SK-N-SH (cell line): ENCODE data around the gene LDLR. TPM values are rescaled to one million over a fixed set of nuclear protein-coding genes. Genes with fewer than 3 reads are reported as not detected.
A peak's percentile ranks its signal among the peaks of the same experiment; 100 is the strongest.
"Not testable (repeated sequence)": the region's sequence is repeated elsewhere in the genome, so short reads cannot be mapped to it uniquely, and the experiment has no call there.

Experiments
- CTCF ChIA-PET: fragments of 300-600, 350-600 bp; formaldehyde crosslinking; extraction: SDS; loops from one replicate; lab custom pipeline; 2021; lab: Yijun Ruan, JAX
- POLR2A ChIA-PET: fragments of 350-600 bp; sonication (Branson Sonifier 250); formaldehyde crosslinking; extraction: SDS; loops from one replicate; lab custom pipeline; 2020; ENCODE audit warnings: antibody characterized with exemption, inconsistent platforms; lab: Yijun Ruan, JAX
- DNase-seq: peaks from one replicate; pipeline ENCODE4 v3.0.0; 2012
- H2AFZ ChIP-seq: fragments of 200-600 bp; sonication (generic); 2 replicates; pipeline ENCODE4 v1.8.1; 2016; ENCODE audit warnings: antibody characterized with exemption, mild to moderate bottlenecking, low read depth
- H3F3A ChIP-seq: fragments of 200-600 bp; sonication (generic); replicated peaks from 2 replicates; pipeline ENCODE3; 2016; ENCODE audit warnings: antibody characterized with exemption, mild to moderate bottlenecking; ENCODE audit not compliant: insufficient read depth
- H3K27ac ChIP-seq, 2 experiments: fragments of 200-500 bp in 1 of 2; fragments of 200-600 bp in 1 of 2; sonication (Bioruptor generic) in 1 of 2; sonication (generic), shearing (Covaris generic) in 1 of 2; 2 replicates each; pipeline versions ENCODE4 v1.5.1 to v1.6.1; 2014 to 2016; ENCODE audit warnings: low read depth in 2 of 2, inconsistent platforms in 1 of 2, low read length in 1 of 2, mild to moderate bottlenecking in 1 of 2, mixed read lengths in 1 of 2
- H3K27me3 ChIP-seq: fragments of 200-600 bp; sonication (generic), shearing (Covaris generic); 2 replicates; pipeline ENCODE4 v1.6.1; 2016; ENCODE audit warnings: mixed run types; ENCODE audit not compliant: insufficient read depth
- H3K36me3 ChIP-seq, 2 experiments: fragments of 200-500 bp in 1 of 2; fragments of 200-600 bp in 1 of 2; sonication (Bioruptor generic) in 1 of 2; sonication (generic) in 1 of 2; replicated peaks in 1 of 2; 2 replicates each; pipeline versions ENCODE3 to v1.5.1; 2014 to 2016; ENCODE audit warnings: low read length in 1 of 2, mild to moderate bottlenecking in 1 of 2; ENCODE audit not compliant: insufficient read depth in 2 of 2, control insufficient read depth in 1 of 2
- H3K4me1 ChIP-seq, 2 experiments: fragments of 200-500 bp in 1 of 2; fragments of 200-600 bp in 1 of 2; sonication (Bioruptor generic) in 1 of 2; sonication (generic), shearing (Covaris generic) in 1 of 2; 2 replicates each; pipeline versions ENCODE4 v1.5.1 to v1.6.1; 2014 to 2016; ENCODE audit warnings: low read depth in 1 of 2, low read length in 1 of 2, mixed run types in 1 of 2; ENCODE audit not compliant: insufficient read depth in 2 of 2, control insufficient read depth in 1 of 2
- H3K4me2 ChIP-seq: fragments of 200-600 bp; sonication (generic), shearing (Covaris generic); 2 replicates; pipeline ENCODE4 v1.6.1; 2017; ENCODE audit warnings: mixed run types
- H3K4me3 ChIP-seq, 2 experiments: fragments of 200-500 bp in 1 of 2; fragments of 200-600 bp in 1 of 2; sonication (Bioruptor generic) in 1 of 2; sonication (generic), shearing (Covaris generic) in 1 of 2; 2 replicates each; pipeline versions ENCODE4 v1.5.1 to v1.8.1; 2014 to 2016; ENCODE audit warnings: low read depth in 2 of 2, inconsistent platforms in 1 of 2, low read length in 1 of 2, mild to moderate bottlenecking in 1 of 2, mixed read lengths in 1 of 2, moderate library complexity in 1 of 2
- H3K79me2 ChIP-seq: fragments of 200-600 bp; sonication (generic); 2 replicates; pipeline ENCODE4 v1.8.1; 2017; ENCODE audit warnings: mild to moderate bottlenecking; ENCODE audit not compliant: insufficient read depth
- H3K9ac ChIP-seq: fragments of 200-600 bp; sonication (generic); 2 replicates; pipeline ENCODE4 v1.6.1; 2017; ENCODE audit warnings: mixed run types
- H3K9me2 ChIP-seq: fragments of 200-600 bp; sonication (generic); 2 replicates; pipeline ENCODE4 v1.6.1; 2017; ENCODE audit warnings: mixed run types
- H3K9me3 ChIP-seq: fragments of 200-600 bp; sonication (generic); 2 replicates; pipeline ENCODE4 v1.6.1; 2017; ENCODE audit warnings: mixed run types, mild to moderate bottlenecking, moderate library complexity
- H4K20me1 ChIP-seq: fragments of 200-600 bp; sonication (generic); 2 replicates; pipeline ENCODE4 v1.6.1; 2017; ENCODE audit warnings: mild to moderate bottlenecking, mixed run types; ENCODE audit not compliant: insufficient read depth
- CTCF ChIP-seq: fragments of 200-600 bp; sonication (generic); IDR thresholded peaks from 2 replicates; pipeline ENCODE4 v1.6.1; 2017; ENCODE audit warnings: antibody characterized with exemption, mild to moderate bottlenecking, moderate library complexity
- ELF1 ChIP-seq: IDR thresholded peaks from 2 replicates; pipeline ENCODE4 v1.4.0; 2012
- FOSL2 ChIP-seq: IDR thresholded peaks from 2 replicates; pipeline ENCODE4 v1.4.0; 2012; ENCODE audit warnings: low read depth, mild to moderate bottlenecking, moderate library complexity, borderline replicate concordance
- FOXM1 ChIP-seq: IDR thresholded peaks from 2 replicates; pipeline ENCODE4 v1.4.0; 2012; ENCODE audit warnings: low read depth, mild to moderate bottlenecking
- GABPA ChIP-seq: IDR thresholded peaks from 2 replicates; pipeline ENCODE4 v1.4.0; 2012; ENCODE audit warnings: low read depth, mild to moderate bottlenecking
- JUND ChIP-seq: IDR thresholded peaks from 2 replicates; pipeline ENCODE4 v1.4.0; 2012
- PBX3 ChIP-seq: IDR thresholded peaks from 2 replicates; pipeline ENCODE4; 2012
- POLR2AphosphoS5 ChIP-seq: IDR thresholded peaks from 2 replicates; pipeline ENCODE4 v1.6.1; 2012; ENCODE audit warnings: low read depth, low read length
- RAD21 ChIP-seq: IDR thresholded peaks from 2 replicates; pipeline ENCODE4 v1.6.1; 2012; ENCODE audit warnings: mild to moderate bottlenecking, low read length
- SMC3 ChIP-seq: IDR thresholded peaks from 2 replicates; pipeline ENCODE4 v1.6.1; 2012; ENCODE audit warnings: low read depth, low read length, improper control_type of control experiment
- TAF1 ChIP-seq: IDR thresholded peaks from 2 replicates; pipeline ENCODE4 v1.6.1; 2012; ENCODE audit warnings: low read depth, mild to moderate bottlenecking, low read length, moderate library complexity, borderline replicate concordance
- TEAD4 ChIP-seq: IDR thresholded peaks from 2 replicates; pipeline ENCODE4 v1.4.0; 2012; ENCODE audit warnings: mild to moderate bottlenecking, borderline replicate concordance; ENCODE audit not compliant: insufficient read depth
- USF1 ChIP-seq: IDR thresholded peaks from 2 replicates; pipeline ENCODE4 v1.4.0; 2012; ENCODE audit warnings: low read depth, borderline replicate concordance
- USF2 ChIP-seq: fragments of 150-350 bp; IDR thresholded peaks from 2 replicates; pipeline ENCODE4 v1.6.1; 2017; ENCODE audit warnings: antibody characterized with exemption, low read length, low read depth, borderline replicate concordance
- WGBS: methylation state at CpG from one replicate; pipeline ENCODE4 v1.1.6; 2017; ENCODE audit warnings: low lambda C conversion rate; 5-methylcytosine and 5-hydroxymethylcytosine counted together
- polyA plus RNA-seq, 3 experiments: library from polyadenylated mRNA; depleted of rRNA; stranded (reverse); fragments of >200 nt; gene quantifications; 2 replicates each; pipeline ENCODE4 v1.2.3, GENCODE V29; 2012

LDLR gene
- polyA plus RNA-seq, 1 of the 3 experiments (the other 2 are of a cell fraction): 25.1 TPM

GRCh38 chr19:11123114-11123513 lies 33.9 kb downstream of the LDLR start:
- Histone ChIP-seq H3K79me2 (no peaks in the 10 kb centered on the region), H3K9ac (no peak overlapping the region), H3K36me3 (peaks cover 14 to 39% of the 10 kb centered on the region in 2 experiments), H3K9me3 (no peaks in the 10 kb centered on the region), H3K27me3 (no peaks in the 10 kb centered on the region), H3K9me2 (no peaks in the 10 kb centered on the region), H3K4me3 (no peak overlapping the region), H4K20me1 (no peaks in the 10 kb centered on the region), H3F3A (peaks cover 8% of the 10 kb centered on the region), H3K27ac (no peak overlapping the region), H2AFZ (no peak overlapping the region), H3K4me2 (no peak overlapping the region), H3K4me1 (no peaks in the 10 kb centered on the region)
- CTCF ChIA-PET: interaction anchor here (1.1 to 1.3 kb wide), 2 partner anchors 15 to 87 kb away, joined by 3 to 4 read pairs; no protein-coding TSS in a partner anchor
- TF ChIP-seq GABPA (no peak), TEAD4 (no peak), POLR2AphosphoS5 (no peak), TAF1 (no peak)
- WGBS: 83% methylated on average over 12 of the region's 13 CpGs
- no peak for DNase-seq
- POLR2A ChIA-PET: interaction anchor here (0.6 kb wide), 1 partner anchor 76 kb away, joined by 3 read pairs; no protein-coding TSS in a partner anchor

GRCh38 chr19:11124157-11124556 lies 34.9 kb downstream of the LDLR start:
- H3K27me3 ChIP-seq, DNase-seq, H3K27ac ChIP-seq, H3K4me2 ChIP-seq, H2AFZ ChIP-seq, H3K4me3 ChIP-seq, H4K20me1 ChIP-seq, POLR2A ChIA-PET, H3K79me2 ChIP-seq, H3K9ac ChIP-seq, H3K4me1 ChIP-seq, H3F3A ChIP-seq, H3K9me2 ChIP-seq, H3K9me3 ChIP-seq: not testable (repeated sequence)
- peaks cover 11 to 36% of the 10 kb centered on the region in 2 experiments for H3K36me3 ChIP-seq
- WGBS: 97% methylated on average over 4 of the region's 4 CpGs
- CTCF ChIA-PET: interaction anchor here (1.3 to 2.4 kb wide), 2 partner anchors 81 to 89 kb away, joined by 4 to 21 read pairs; no protein-coding TSS in a partner anchor

GRCh38 chr19:11125994-11126685 lies 36.9 kb downstream of the LDLR start:
- no peak overlapping the region for H2AFZ ChIP-seq
- H3K9me2 ChIP-seq: no peaks in the 10 kb centered on the region
- WGBS: 62% methylated on average over 11 of the region's 11 CpGs
- no peak overlapping the region; a peak in 1 of 4 replicates for H3K4me3 ChIP-seq
- no peaks in the 10 kb centered on the region for H4K20me1 ChIP-seq
- ChIA-PET POLR2A (no interaction called here), CTCF (interaction anchor here (0.6 to 2.7 kb wide), 62 partner anchors 9 to 383 kb away, joined by 3 to 47 read pairs (median 5); partner anchors contain the start of genes LDLR, RGL3, SMARCA4 and SPC24)
- no peak overlapping the region for H3K27ac ChIP-seq
- peaks cover 12% of the 10 kb centered on the region for H3F3A ChIP-seq
- H3K4me2 ChIP-seq: no peak overlapping the region
- H3K9me3 ChIP-seq: no peaks in the 10 kb centered on the region
- no peak overlapping the region for H3K9ac ChIP-seq
- H3K27me3 ChIP-seq: no peaks in the 10 kb centered on the region
- peak; percentile 82 for DNase-seq
- H3K36me3 ChIP-seq: peaks cover 15 to 34% of the 10 kb centered on the region in 2 experiments
- no peaks in the 10 kb centered on the region for H3K4me1 ChIP-seq
- H3K79me2 ChIP-seq: no peaks in the 10 kb centered on the region
- TF ChIP-seq FOSL2 (no peak), USF1 (no peak), JUND (no peak), CTCF (peak; percentile 90), PBX3 (no peak), ELF1 (no peak), SMC3 (peak; percentile 69), USF2 (no peak), RAD21 (peak; percentile 67), FOXM1 (no peak)
